NCI-H1417 treated with DMSO at 0.1 percent for 48 hours (cell line): ENCODE results near the gene PCGF2.

Experiments
- DNase-seq: peaks from one replicate; lab custom pipeline; 2025; lab: John Stamatoyannopoulos, UW

PCGF2 gene

DNA sequence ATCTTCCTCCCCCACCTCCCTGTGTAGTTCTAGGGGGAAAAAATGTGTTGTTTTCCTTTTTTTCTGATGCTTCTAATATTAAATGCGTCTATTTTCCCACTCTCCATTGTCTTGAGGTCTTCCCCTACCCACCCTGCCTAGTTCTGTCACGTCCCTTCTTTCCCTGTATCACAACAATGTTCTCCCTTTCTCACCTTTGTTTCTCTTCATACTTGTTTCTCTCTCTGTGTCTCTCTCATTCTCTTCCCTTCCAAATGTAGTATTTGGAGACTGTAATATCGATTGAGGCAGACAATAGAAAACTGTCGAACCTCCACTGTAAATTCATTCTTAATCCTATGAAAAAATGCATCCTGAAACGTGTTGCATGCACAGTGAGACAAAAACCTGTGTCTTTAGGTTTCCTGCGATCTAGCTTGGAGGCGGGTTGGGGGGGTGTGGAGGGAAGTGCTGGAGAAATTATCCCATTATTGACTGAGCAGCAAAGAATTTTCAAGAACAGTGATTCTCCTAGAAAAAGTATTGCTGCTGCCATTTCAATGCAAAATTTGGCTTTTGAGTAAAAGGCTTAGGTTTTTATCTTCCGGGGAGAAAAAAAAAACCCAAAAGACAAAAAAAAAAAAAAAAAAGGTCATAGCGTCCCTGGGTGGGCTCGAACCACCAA, 3.1 kb upstream of the PCGF2 start:
- no peak for DNase-seq

DNA sequence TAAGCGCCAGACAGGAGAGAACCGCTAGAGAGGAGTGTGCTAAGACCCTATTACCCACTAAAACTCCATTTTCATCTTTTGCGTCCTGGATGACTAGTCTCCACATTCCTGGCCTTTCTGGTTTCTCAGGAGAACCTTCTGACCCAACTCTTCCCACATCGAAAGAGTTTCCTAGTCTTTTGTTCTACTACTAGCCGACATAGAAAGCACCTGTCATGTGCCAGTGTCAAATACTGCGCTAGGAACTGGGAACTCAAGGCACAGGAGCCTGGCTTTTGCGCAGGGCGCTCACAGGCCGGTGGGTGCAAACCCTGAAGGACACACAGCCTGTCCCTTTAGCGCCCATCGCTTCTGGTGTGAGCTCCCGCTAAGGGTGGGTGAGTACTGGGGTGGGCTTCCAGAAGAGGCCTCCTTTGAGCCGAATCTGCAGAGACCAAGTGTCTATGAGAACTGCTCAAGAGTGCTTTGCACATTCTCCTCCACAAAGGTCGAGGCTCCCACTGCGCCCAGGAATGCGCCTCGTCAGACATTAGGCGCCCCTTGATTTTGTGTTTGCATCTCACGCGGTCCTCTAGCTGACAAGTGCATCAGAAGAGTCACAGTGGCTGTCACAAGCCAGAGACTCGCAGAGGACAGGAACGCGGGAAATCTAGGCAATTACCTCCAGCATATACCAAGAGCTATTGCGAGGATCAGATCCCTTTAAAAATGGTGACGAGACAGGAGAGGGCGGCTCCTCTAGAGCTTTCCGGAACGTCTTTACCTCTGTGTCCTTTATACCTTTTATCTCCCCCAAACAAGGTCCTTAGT, 2.4 kb upstream of the PCGF2 start:
- no peak for DNase-seq

DNA sequence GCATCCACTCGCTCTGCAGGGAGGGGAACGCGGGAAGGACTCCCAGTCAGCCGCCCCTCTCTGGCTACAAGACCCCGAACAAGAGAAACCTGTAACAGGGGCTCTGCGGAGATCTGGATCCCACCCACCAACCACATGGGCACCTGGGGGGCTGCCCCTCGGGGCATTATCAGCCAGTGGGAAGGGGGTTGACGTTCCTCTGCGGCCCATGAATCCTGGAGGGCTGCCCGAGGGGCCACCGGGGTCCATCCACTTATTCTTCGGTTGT, 1.8 kb upstream of the PCGF2 start:
- no peak for DNase-seq

DNA sequence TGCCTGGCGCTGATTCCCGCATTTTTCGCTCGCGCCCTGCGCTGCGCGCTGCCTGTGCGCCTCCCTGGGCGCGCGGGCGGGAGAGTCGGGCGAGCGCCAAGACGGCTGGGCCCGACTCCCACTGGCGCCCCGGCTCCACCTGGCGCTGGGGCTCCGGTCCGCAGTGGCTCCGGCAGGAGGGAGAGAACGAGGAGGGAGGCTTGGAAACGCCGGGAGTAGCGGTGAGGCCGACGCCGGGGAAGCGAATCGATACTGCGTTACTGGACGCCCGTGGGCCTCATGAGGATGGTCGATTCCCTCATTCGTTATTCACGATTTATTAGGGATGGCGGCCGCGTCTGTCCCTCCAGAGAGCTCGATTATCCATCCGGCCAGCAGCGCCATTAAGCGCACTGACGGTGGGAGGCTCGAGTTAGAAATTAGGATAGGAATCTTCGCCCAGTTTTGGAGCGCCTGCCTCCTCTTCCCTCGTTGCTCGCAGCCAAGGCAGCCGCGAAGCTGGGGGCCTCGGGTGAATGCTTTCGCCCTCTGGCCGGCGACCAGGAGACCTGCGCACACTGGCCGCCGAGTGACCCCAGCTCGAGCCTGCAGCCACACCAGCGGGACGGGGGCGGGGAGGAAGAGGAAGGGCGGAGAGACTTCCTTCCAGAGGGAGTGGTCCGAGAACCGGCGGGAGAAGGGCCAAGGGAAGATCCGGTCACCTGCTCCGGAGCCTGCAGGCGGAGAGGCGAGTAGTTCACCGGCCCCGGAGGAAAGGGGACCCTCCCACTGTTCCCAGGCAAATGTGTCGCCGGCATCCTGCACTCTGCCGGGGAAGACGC, 1.3 kb upstream of the PCGF2 start:
- no peak for DNase-seq

DNA sequence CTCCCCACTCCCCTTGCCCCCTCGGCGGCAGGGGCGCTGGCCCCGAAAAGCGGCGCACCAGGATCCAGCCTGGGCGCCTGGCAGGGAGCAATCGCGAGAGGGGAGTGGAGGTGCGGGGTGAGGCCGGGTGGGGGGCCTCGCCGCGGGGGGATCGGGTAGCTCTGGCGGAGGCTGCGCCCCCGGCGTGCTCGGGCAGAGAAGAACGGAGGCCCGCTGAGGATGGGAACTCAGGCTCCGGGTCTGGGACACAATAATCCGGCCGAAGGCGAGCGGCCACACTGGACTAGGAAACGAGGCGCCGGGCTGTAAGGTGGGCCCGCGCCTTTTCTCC, 721 bp upstream of the PCGF2 start:
- no peak for DNase-seq

- DNase-seq, result no peak
Measured at GRCh38 chr17:38747463-38748148, 530 bp downstream of the PCGF2 start.

- DNase-seq, result no peak
Measured at GRCh38 chr17:38746849-38747462, 1.2 kb downstream of the PCGF2 start.

GRCh38 chr17:38746004-38746848, 1.9 kb downstream of the PCGF2 start:
- no peak for DNase-seq

- DNase-seq, result peak; percentile 80
Measured at GRCh38 chr17:38745545-38745944, 2.6 kb downstream of the PCGF2 start.

DNA sequence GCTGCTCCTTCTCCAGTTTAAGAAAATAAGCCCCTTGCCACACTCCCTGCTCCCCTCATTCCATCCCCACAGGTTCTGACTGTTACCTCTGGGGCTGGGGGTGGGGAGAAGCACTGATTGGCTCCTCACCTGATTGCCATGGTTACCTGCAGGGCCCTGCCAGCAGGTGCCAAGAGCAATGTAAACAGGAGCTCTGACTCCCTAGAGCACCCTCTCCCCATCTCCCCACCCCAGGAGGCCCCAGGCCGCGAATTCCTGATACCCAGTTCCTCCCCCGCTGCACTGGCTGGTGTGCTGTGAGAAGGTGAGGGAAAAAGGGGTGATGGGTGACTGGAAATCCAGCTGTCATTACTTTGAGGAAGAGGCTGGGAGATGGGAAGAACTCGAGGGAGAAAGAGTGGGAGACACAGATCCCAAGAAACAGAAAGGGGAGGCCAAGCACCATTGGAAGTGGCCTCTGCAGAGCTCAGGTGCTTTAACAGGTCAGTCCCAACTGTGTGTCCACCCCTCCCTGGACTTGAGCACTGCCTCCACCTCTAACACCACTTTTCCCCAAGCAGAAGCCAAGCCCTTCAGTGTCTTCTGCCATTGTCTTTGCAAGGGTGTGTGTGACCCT, 4.5 kb downstream of the PCGF2 start:
- peak; percentile 70 for DNase-seq

- DNase-seq, result peak; percentile 68
Measured at GRCh38 chr17:38742411-38743308, 5.5 kb downstream of the PCGF2 start.

- no peak for DNase-seq
Measured at GRCh38 chr17:38741921-38742410, 6.2 kb downstream of the PCGF2 start.

DNA sequence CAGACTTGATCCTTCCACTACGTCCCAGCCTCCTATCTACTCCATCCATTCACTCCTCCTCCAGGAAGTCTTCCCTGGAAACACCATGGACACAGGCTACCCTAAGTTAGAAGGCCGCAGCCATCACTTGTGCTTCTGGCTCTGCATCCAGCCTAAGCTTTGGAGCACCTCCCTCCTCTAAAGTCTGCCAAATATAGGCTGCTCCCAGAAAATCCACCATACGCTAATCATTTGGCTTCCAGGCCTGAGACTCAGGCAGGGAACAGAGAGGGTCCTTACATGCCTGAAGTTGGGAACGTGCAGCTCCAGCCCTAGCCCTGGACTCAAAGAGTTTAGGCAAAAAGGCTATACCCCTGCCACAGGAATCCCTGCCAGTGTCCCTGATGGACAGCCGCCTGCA, 6.7 kb downstream of the PCGF2 start:
- DNase-seq, result no peak

DNA sequence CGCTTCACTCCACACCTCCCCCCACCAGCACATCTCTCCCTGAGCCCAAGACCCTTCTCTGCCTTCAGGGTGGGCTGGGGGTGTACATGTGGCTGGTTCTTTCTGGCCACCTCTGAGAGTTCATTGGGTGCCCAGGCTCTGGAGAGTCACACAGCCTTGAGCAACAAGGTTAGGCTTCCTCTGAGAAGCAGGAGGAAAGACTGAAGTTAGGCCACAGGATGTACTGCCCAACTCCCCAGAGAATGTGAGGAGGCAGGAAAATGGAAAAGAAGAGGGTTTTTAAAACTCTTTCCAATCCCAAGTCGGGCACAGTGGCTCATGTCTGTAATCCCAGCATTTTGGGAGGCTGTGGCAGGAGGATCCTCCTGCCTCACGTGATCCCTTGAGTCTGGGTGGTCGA, 7.3 kb downstream of the PCGF2 start:
- no peak for DNase-seq

DNA sequence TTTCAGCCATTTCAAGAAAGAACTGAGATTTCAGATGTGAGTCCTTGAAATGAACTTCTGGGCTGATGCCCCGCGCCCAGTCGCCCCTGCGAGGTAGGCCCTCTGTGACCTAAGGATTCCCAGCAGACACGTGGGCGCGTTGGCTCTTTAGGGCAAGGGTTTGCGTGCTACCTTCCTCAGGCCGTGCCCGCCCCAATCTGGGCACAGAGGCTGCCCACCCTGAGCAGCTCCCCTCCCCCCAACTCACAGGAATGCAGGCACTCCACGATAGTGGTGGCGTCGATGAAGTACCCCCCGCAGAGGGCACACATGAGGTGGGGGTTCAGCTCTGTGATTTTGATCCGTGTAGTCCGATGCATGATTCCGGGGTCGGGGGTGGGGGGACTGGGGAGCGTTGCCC, 8.1 kb downstream of the PCGF2 start:
- DNase-seq, result no peak

GRCh38 chr17:38739305-38739704, 8.8 kb downstream of the PCGF2 start:
- DNase-seq, result no peak

- DNase-seq, result no peak
Measured at GRCh38 chr17:38738686-38739085, 9.4 kb downstream of the PCGF2 start.

GRCh38 chr17:38738007-38738662, 10.0 kb downstream of the PCGF2 start:
- DNase-seq, result no peak
